PC-9 (cell line): Measurements from ENCODE around the gene UBE2L3. TPM values are rescaled to one million over a fixed set of nuclear protein-coding genes. Genes with fewer than 3 reads are reported as not detected.
"Not testable (repeated sequence)": the region's sequence is repeated elsewhere in the genome, so short reads cannot be mapped to it uniquely, and the experiment has no call there.

Source experiments
- BruUV-seq: library from RNA; stranded (reverse); fragments of 400-500 nt; replicated peaks from 2 replicates; lab custom pipeline; 2021; lab: Mats Ljungman, UMichigan
- CTCF ChIA-PET: fragments of 300-600 bp; sonication (Branson Sonifier 250); formaldehyde crosslinking; loops from one replicate; lab custom pipeline; 2022; ENCODE audit warnings: antibody characterized with exemption; lab: Charles Lee
- POLR2A ChIA-PET: fragments of 300-600 bp; sonication (Branson Sonifier 250); formaldehyde crosslinking; loops from one replicate; lab custom pipeline; 2022; ENCODE audit warnings: antibody characterized with exemption; ENCODE audit not compliant: unreplicated experiment; lab: Charles Lee
- DNase-seq, 2 experiments: peaks; one replicate each; pipeline versions ENCODE4 v3.0.0 to v3.0.0-alpha.2; 2015 to 2022; ENCODE audit warnings: mixed read lengths in 1 of 2
- H2AFZ ChIP-seq: fragments of 200-600 bp; sonication (generic); 2 replicates; pipeline ENCODE4 v1.8.1; 2017; ENCODE audit warnings: antibody characterized with exemption
- H3F3A ChIP-seq: fragments of 200-600 bp; sonication (generic); 2 replicates; pipeline ENCODE4 v1.8.1; 2017; ENCODE audit warnings: antibody characterized with exemption, mild to moderate bottlenecking, low read depth; ENCODE audit not compliant: insufficient read depth
- H3K27ac ChIP-seq: fragments of 200-600 bp; sonication (generic); 2 replicates; pipeline ENCODE4 v1.6.1; 2016; ENCODE audit warnings: mixed run types
- H3K27me3 ChIP-seq: fragments of 200-600 bp; sonication (generic); 2 replicates; pipeline ENCODE4 v1.6.1; 2016; ENCODE audit warnings: low read depth, mixed run types; ENCODE audit not compliant: insufficient read depth
- H3K36me3 ChIP-seq: fragments of 200-600 bp; sonication (generic); 2 replicates; pipeline ENCODE4 v1.6.1; 2016; ENCODE audit warnings: low read depth, mixed run types
- H3K4me1 ChIP-seq: fragments of 200-600 bp; sonication (generic); replicated peaks from 2 replicates; pipeline ENCODE4 v1.6.1; 2016; ENCODE audit warnings: mixed run types; ENCODE audit not compliant: insufficient read depth
- H3K4me2 ChIP-seq: fragments of 200-600 bp; sonication (generic); 2 replicates; pipeline ENCODE4 v1.6.1; 2017; ENCODE audit warnings: mixed run types
- H3K4me3 ChIP-seq: fragments of 200-600 bp; sonication (generic); 2 replicates; pipeline ENCODE4 v1.6.1; 2016; ENCODE audit warnings: mixed run types
- H3K79me2 ChIP-seq: fragments of 200-600 bp; sonication (generic); 2 replicates; pipeline ENCODE4 v1.6.1; 2017; ENCODE audit warnings: low read depth, mixed run types
- H3K9me2 ChIP-seq: fragments of 200-600 bp; sonication (generic); 2 replicates; pipeline ENCODE4 v1.8.1; 2017; ENCODE audit warnings: mild to moderate bottlenecking; ENCODE audit not compliant: insufficient read depth
- H3K9me3 ChIP-seq: fragments of 200-600 bp; sonication (generic); 2 replicates; pipeline ENCODE4 v1.8.1; 2016; ENCODE audit warnings: low read depth; ENCODE audit not compliant: insufficient read depth
- H4K20me1 ChIP-seq: fragments of 200-600 bp; sonication (generic); 2 replicates; pipeline ENCODE4 v1.8.1; 2017; ENCODE audit not compliant: insufficient read depth
- EZH2 ChIP-seq: fragments of 200-600 bp; sonication (generic); IDR thresholded peaks from 2 replicates; pipeline ENCODE4 v1.8.0; 2017; ENCODE audit warnings: antibody characterized with exemption, low read depth
- intact Hi-C: fragments of 100-400 bp; cut with micrococcal nuclease; formaldehyde crosslinking; loops from one replicate; pipeline ENCODE4 v1.10.0; 2022; ENCODE audit not compliant: unreplicated experiment
- total RNA-seq: library from RNA; stranded (reverse); gene quantifications from 2 replicates; pipeline ENCODE4 v1.2.3, GENCODE V29; 2021
- TF ChIP-seq, protein P1 (sequence below): fragments of 200-600 bp; sonication (generic); conservative IDR thresholded peaks from 2 replicates; pipeline ENCODE4 v1.6.1; 2017; ENCODE audit warnings: mixed run types, antibody characterized with exemption, mild to moderate bottlenecking, moderate library complexity

Gene UBE2L3
- total RNA-seq, 1 experiment from 2014 or later: 55.8 TPM

DNA sequence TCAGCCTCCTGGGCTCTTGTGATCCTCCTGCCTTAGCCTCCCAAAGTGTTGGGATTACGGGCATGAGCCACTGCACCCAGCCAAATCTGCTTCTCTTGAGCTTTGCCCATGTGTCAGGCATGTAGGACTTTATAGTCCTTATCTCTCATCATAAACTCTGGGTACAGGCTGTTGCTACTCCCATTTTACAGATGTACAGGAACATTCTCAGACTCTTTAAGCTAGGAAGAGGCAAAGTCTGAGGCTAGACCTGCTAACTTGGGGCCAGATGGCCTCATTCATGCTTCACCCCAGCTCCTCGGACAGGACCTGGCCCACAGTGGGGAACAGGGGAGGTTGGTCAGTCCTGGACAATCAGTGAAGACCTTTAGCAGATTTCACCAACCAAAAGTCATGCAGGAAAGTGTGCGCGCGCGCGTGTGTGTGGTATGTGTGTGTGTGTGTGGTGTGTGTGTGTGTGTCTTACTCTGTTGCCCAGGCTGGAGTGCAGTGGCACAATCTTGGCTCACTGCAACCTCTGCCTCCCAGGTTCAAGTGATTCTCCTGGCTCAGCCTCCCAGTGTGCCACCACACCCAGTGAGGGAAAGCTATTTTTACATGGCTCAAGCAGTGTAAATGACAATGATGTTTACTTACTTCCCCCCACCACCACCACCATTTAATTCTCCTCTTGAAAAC lies 38.5 kb downstream of the UBE2L3 start:
- Histone ChIP-seq H3K27me3 (no peaks in the 10 kb centered on the region), H3F3A (no peaks in the 10 kb centered on the region), H4K20me1 (peaks cover 19% of the 10 kb centered on the region), H3K4me1 (no peaks in the 10 kb centered on the region), H3K27ac (no peak overlapping the region), H3K9me2 (no peaks in the 10 kb centered on the region), H2AFZ (no peak overlapping the region), H3K36me3 (no peaks in the 10 kb centered on the region), H3K9me3 (no peaks in the 10 kb centered on the region), H3K79me2 (peaks cover 56% of the 10 kb centered on the region), H3K4me3 (no peak overlapping the region), H3K4me2 (no peak overlapping the region)
- TF ChIP-seq, protein P1, sequence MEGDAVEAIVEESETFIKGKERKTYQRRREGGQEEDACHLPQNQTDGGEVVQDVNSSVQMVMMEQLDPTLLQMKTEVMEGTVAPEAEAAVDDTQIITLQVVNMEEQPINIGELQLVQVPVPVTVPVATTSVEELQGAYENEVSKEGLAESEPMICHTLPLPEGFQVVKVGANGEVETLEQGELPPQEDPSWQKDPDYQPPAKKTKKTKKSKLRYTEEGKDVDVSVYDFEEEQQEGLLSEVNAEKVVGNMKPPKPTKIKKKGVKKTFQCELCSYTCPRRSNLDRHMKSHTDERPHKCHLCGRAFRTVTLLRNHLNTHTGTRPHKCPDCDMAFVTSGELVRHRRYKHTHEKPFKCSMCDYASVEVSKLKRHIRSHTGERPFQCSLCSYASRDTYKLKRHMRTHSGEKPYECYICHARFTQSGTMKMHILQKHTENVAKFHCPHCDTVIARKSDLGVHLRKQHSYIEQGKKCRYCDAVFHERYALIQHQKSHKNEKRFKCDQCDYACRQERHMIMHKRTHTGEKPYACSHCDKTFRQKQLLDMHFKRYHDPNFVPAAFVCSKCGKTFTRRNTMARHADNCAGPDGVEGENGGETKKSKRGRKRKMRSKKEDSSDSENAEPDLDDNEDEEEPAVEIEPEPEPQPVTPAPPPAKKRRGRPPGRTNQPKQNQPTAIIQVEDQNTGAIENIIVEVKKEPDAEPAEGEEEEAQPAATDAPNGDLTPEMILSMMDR: no peak
- no peak for TF ChIP-seq EZH2
- intact Hi-C loops: no loop called here
- ChIA-PET CTCF (interaction anchor here (0.5 to 1.2 kb wide), 2 partner anchors 8 to 23 kb away, joined by 3 read pairs; no protein-coding TSS in a partner anchor), POLR2A (no interaction called here)
- DNase-seq: no peak
- BruUV-seq: no TSS peak

DNA sequence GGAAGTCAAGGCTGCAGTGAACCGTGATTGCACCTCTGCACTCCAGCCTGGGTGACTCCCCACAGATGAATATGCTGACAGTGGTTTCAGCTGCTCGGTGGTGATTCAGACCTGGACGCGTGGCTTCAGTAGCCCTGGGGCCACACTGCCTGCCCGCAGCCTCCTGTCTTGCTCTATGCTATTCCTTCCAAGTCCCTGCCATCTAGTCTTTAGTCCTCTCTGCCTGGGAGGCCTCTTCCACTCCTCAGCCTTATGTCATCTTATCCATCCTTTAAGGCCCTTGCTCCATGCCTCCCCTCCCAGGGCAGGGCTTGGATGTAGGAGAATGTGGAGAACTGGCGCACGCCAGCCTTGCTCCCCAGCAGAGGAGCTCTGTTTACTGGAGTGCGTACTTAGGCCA lies 39.3 kb downstream of the UBE2L3 start:
- Histone ChIP-seq H4K20me1 (peaks cover 19% of the 10 kb centered on the region), H3K4me3 (no peak overlapping the region), H3K36me3 (no peaks in the 10 kb centered on the region), H3K9me3 (no peaks in the 10 kb centered on the region), H3K27me3 (no peaks in the 10 kb centered on the region), H3K9me2 (no peaks in the 10 kb centered on the region), H3F3A (no peaks in the 10 kb centered on the region), H3K4me2 (no peak overlapping the region), H3K4me1 (no peaks in the 10 kb centered on the region), H2AFZ (no peak overlapping the region), H3K27ac (no peak overlapping the region), H3K79me2 (peaks cover 51% of the 10 kb centered on the region)
- TF ChIP-seq, protein P1: no peak
- TF ChIP-seq EZH2: no peak
- DNase-seq: no peak
- CTCF ChIA-PET: interaction anchor here (1.2 kb wide), 1 partner anchor 22 kb away, joined by 3 read pairs; no protein-coding TSS in a partner anchor
- no TSS peak for BruUV-seq
- POLR2A ChIA-PET: no interaction called here
- intact Hi-C loops: no loop called here

DNA sequence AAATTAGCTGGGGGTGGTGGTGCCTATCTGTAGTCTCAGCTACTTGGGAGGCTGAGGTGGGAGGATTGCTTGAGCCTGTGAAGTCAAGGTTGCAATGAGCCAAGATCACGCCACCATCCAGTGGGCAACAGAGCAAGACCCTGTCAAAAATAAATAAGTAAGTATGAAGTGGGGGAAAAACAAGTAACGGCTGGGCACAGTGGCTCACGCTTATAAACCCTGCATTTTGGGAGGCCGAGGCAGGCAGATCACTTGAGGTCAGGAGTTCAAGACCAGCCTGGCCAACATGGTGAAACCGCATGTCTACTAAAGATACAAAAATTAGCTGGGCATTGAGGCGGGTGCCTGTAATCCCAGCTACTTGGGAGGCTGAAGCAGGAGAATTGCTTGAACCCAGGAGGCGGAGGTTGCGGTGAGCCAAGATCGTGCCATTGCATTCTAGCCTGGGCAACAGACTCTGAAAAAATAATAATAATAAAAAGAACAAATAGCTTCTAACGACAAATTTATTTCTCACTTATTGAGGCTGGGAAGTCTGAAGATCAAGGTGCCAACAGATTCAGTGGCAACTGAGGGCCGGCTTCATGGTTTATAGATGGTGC lies 42.1 kb downstream of the UBE2L3 start:
- POLR2A ChIA-PET: interaction anchor here (0.6 kb wide), 1 partner anchor 63 kb away, joined by 6 read pairs; no protein-coding TSS in a partner anchor

More for the DNA sequence above, 42.1 kb downstream of the UBE2L3 start:
- peaks cover 37% of the 10 kb centered on the region for H3K79me2 ChIP-seq
- BruUV-seq, H3K9me2 ChIP-seq, H3K9me3 ChIP-seq, CTCF ChIA-PET, H3K27me3 ChIP-seq, H3K4me3 ChIP-seq, H3F3A ChIP-seq, H3K27ac ChIP-seq, H3K36me3 ChIP-seq, DNase-seq, H3K4me1 ChIP-seq, H3K4me2 ChIP-seq, intact Hi-C loops, H2AFZ ChIP-seq: not testable (repeated sequence)
- peaks cover 17% of the 10 kb centered on the region for H4K20me1 ChIP-seq
